HS-27A (cell line): ENCODE measurements around the gene MAOB.
"Not testable (repeated sequence)": the region's sequence is repeated elsewhere in the genome, so short reads cannot be mapped to it uniquely, and the experiment has no call there.

ENCODE experiments used
- DNase-seq: peaks from one replicate; pipeline ENCODE4 v3.0.0-alpha.2; 2012; ENCODE audit warnings: low read depth, missing footprints

The MAOB gene

DNA sequence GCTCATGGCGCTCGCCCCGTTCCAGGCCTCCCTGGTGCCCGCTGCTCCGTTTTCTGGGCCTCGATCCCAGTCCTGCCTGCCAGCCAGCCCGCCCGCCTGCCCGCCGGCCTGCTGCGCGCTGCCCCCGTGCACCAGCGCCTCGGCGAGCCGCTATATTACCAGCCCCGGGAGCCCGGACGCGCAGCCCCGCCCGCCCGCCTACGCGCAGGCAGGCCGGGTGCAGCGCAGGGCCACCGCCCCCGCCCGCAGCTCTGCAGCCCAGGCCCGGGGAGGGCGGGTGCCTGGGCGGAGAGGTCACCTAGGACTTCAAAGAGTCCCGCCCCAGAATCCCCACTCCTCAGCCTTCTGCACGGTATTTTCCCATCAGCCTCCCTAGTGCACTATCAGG lies at the start of gene MAOB:
Gene MAOB, minus strand, starts transcription at position 157 of the 388 bp plus-strand sequence. Its CDS starts 151 bp downstream, at position 6.
- no peak for DNase-seq

GRCh38 chrX:43922032-43922431 lies 39.8 kb upstream of the MAOB start:
- not testable (repeated sequence) for DNase-seq

DNA sequence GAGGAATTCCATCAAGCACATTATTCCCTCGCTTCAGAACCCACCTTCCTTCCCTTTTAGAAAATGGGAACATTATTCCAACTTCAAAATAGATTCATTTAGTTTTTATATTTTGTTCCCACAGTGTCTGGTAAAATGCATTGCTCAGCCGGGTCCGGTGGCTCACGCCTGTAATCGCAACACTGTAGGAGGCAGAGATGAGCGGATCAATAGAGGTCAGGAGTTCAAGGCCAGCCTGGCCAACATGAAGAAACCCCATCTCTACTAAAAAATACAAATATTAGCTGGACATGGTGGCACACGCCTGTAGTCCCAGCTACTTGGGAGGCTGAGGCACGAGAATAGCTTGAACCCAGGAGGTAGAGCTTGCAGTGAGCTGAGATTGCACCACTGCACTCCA lies 28.5 kb upstream of the MAOB start:
- DNase-seq, result not testable (repeated sequence)

DNA sequence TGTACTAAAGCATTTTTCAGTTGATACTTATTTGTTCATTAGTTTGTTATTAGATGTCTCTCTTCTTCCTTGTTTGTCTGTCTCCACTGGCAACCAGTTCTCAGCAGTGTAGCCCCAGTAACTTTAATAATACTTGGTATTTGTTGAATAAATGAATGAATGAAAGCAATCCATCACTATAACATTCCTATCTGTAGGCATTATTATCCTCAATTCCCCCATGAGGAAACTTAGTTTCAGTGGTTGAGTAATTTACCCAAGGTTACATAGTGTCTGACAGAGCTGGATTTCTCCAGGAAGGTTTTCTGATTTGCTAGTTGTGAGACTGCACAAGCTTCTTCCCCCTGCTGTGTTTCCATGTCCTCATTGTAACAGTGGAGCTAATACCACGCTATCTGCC lies 27.8 kb upstream of the MAOB start:
- DNase-seq, result no peak

GRCh38 chrX:43909141-43909540 lies 26.9 kb upstream of the MAOB start:
- DNase-seq, result no peak

GRCh38 chrX:43899878-43900815 lies 17.9 kb upstream of the MAOB start:
- no peak for DNase-seq

- no peak for DNase-seq
Observed at GRCh38 chrX:43898406-43899035, 16.3 kb upstream of the MAOB start.

DNA sequence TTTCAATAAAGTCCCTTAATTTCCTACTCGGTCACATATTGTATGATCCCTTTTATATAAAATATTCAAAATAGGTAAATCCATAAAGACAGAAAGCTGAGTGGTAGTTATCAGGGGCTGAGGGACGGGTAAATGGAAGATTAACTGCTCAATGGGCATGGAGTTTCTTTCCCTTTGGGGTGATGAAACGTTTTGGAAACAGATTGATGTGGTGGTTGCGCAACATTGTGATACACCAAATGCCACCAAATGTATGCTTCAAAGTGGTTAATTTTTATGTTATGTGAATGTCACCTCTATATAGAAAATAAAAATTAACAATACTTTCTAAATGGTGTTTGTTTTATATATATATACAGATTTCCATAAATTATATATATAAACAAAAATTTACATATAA lies 15.0 kb upstream of the MAOB start:
- no peak for DNase-seq

DNA sequence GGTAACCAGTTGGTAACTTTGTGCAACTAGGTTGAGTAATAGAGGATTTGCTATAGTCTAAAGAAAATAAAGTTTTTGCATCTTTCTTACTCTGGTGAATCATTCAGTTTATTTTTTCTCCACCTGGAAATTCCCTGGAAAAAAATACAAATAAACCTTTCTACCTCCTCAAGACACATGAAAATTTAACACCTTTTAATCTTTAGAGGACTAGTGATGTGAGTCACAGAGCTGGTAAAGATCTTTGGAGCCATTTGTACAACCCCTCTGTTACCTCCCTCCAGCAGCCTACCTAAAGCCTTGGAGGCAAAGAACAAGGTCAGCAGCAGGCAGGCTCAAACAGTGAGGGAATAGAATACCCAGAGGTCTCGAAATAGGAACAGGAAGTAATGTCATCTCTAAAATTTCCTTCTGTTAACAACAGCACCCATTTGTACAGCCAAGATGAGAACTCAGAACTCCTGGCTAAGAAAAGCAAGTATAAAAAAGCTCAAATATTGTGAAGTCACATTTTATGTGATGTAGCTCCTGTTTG lies 10.2 kb upstream of the MAOB start:
- no peak for DNase-seq

DNA sequence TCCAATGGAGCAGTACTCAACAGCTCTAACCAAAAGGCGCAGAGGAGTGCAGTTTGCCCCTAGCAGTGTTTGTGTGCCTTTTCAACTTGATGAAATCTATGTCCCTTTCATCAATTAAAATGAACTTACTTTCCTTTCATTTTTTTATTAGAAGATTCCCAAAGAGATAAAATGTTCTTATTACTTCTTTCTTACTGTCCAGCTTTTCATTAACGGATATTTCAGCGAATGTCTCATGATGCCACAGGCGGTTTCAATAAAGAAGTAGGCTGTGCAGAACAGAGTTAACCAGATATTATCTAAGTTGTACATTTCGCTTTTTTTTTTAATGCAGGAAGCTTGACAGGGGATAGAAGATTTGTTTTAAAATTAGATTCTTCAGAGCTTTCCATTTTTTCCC lies 3.4 kb upstream of the MAOB start:
- no peak for DNase-seq

- no peak for DNase-seq
Observed at GRCh38 chrX:43881410-43882293, 598 bp downstream of the MAOB start.

DNA sequence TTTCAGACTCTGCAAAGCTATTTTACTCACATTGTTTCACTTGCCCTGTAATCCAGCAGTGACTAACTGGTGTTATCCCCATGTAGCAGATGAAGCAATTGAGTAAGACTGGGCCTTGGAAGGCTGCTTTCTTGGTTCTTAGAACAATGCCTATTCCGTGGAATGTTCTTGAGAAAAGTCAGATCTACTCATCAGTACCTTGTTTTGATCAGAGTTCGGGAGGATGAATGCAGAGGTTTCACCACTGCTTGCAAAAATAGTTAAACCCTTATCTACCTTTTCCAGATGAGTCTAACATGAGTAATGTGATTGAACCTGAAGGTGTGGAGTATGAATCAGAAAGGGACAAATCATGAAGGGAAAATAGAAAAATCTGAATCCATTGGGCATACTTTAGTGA lies 1.8 kb downstream of the MAOB start:
- no peak for DNase-seq

DNA sequence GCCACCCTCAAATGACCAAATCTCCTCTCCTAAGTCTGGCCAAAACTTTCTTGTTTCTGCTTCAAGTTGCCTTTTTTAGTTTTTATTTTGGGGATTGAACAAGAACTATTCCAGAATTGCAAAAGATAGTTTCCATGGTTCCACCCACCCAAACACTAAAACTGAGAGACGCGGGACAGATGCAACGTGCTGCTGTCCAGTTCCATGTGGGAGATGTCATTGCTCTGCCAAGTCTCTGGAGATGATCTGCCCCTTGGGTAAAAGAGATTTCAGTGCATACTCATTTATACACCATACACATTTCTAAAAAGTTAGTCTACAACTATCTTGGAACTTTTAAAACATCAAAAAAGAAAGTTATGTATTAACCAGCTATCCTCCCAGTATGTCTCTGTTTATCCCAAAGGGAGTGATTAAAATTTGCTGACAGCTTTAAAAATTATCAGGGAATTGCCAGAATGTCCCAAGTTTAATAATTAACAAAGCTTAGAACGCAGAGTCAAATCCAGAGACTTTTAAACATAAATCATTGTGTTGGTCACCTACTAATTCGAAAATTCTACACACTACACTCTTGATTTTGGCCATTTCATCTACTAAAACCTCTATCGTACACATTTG lies 3.2 kb downstream of the MAOB start:
- no peak for DNase-seq

DNA sequence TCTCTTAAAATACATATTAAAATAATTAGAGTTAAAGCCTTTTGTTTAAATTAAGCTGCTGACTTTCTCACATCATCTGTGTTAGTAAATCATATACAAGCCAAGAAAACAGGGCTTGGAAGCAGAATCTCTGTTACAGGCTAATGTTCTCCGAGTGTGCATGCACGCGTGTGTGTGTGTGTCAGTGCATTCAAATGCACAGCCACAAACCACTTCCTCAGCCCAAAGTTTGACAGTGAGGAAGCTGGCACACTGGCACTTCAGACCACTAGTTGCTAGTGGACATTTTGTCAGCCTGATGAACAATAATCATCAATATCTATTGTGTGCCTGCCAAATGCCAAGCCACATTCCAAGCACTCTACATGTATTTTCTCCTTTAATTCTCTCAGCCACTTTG lies 5.6 kb downstream of the MAOB start:
- no peak for DNase-seq

GRCh38 chrX:43870758-43871419 lies 11.4 kb downstream of the MAOB start:
- no peak for DNase-seq

DNA sequence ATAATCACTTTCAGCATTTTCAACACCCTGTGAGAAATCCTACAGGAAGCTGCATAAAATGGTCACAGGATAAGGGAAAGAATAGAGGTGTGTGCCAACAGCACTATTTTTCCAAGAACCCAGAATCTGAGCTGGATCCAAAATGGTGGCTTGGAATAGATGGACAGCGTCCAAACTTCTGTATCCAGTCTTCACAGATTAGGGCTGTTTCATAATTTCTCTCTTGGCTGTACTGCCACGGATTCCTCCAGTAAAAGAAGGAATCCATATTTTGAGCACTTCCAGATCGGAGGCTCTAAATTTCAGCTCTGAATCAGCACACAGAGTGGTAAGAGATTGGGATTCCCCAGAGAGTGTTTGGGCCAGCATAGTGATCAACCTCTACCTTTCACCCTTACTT lies 12.2 kb downstream of the MAOB start:
- DNase-seq, result no peak

- DNase-seq, result no peak
Observed at GRCh38 chrX:43868791-43869190, 13.5 kb downstream of the MAOB start.

DNA sequence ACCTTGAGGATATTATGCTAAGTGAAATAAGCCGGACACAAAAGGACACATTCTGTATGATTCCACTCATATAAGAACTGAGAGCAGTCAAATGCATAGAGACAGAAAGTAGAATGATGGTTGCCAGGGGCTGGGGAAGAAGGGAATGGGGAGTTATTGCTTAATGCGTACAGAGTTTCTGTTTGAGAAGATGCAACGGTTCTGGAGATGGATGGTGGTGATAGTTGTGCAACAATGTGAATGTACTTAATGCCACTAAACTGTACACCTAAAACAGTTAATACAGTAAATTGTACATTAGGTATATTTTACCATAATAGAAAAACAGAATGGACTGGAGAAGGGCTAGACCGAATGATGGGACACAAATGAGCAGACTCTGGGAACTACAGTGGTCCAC lies 15.8 kb downstream of the MAOB start:
- no peak for DNase-seq

DNA sequence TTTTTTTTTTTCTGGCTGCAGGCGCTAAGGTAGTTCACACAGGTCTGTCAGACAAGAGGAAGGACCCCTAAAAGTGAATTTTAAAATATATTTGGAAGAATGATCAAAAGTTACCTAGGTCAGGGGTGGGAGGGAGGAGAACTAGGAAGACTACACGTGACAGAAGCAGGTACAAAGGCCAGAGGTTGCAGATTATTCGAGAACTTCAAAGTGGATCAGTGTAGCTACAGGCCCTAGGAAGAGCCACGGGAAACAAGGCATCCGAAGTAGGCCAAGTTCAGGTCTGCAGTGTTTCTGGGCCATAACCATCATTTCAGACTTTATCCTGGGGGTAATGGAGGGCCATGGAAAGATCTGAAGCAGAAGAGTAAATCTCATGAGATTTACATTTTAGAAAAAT lies 16.5 kb downstream of the MAOB start:
- DNase-seq, result no peak

DNA sequence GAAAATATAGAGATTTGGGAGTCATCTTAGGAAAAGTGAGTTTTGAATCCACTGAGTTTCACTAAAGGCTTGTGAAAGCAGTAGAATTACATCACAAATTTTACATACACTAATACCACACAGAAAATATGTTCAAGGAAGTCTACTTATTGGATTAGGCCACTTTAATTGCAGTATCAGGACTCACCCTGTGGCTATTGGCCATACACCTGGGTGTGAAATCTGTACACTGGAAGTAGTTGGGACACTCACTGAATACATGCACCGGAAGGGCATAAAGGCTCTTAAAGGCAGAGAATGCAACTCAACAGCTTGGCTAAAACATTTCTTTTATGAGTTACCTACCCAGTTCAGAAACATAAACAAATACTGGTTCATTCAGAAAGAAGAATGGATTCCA lies 19.8 kb downstream of the MAOB start:
- DNase-seq, result no peak

- no peak for DNase-seq
Observed at GRCh38 chrX:43861750-43862149, 20.5 kb downstream of the MAOB start.
